GM19238 (cell line): ENCODE measurements around the gene TBX20.
"Not testable (repeated sequence)": the region's sequence is repeated elsewhere in the genome, so short reads cannot be mapped to it uniquely, and the experiment has no call there.

Experiments
- DNase-seq: peaks from one replicate; pipeline ENCODE4 v3.0.0; 2011; ENCODE audit warnings: low spot score; ENCODE audit not compliant: insufficient read length

Gene TBX20

DNA sequence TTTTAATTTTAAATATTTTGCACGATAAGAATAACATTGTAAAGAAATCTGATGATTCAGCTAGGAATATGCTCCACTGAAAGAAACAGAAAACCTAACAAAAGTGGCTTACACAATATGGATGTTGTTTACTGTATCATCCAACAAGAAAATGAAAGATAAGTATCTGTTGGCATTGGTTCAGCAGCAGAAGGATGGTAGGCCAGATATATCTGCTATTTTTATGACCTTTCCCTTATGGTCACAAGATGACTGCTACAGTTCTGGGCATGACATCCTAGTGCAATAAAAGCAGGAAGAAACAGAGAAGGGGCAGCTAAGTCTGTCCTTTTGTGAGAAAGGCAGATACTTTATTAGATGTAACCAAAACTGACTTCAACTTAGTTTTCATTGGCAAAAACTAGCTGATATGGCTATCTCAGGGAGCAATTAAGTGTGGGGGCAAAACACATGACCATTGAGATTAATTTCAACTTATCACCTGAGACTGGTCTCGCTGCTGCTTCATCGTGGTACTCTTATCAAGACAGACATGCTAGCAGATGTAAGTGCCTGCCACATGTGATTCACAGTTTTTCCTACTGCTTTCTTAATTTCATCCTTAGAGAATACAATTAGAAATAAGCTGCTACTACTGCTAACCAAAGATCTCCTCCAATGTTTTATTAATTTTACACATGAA lies 92.7 kb downstream of the TBX20 start:
- DNase-seq = not testable (repeated sequence)
